8988T (cell line): ENCODE data around the gene YAE1.
"Not testable (repeated sequence)": the region's sequence is repeated elsewhere in the genome, so short reads cannot be mapped to it uniquely, and the experiment has no call there.

ENCODE experiments used
- DNase-seq: peaks from one replicate; pipeline ENCODE4 v3.0.0; 2011

YAE1 gene, protein sequence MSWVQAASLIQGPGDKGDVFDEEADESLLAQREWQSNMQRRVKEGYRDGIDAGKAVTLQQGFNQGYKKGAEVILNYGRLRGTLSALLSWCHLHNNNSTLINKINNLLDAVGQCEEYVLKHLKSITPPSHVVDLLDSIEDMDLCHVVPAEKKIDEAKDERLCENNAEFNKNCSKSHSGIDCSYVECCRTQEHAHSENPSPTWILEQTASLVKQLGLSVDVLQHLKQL

DNA sequence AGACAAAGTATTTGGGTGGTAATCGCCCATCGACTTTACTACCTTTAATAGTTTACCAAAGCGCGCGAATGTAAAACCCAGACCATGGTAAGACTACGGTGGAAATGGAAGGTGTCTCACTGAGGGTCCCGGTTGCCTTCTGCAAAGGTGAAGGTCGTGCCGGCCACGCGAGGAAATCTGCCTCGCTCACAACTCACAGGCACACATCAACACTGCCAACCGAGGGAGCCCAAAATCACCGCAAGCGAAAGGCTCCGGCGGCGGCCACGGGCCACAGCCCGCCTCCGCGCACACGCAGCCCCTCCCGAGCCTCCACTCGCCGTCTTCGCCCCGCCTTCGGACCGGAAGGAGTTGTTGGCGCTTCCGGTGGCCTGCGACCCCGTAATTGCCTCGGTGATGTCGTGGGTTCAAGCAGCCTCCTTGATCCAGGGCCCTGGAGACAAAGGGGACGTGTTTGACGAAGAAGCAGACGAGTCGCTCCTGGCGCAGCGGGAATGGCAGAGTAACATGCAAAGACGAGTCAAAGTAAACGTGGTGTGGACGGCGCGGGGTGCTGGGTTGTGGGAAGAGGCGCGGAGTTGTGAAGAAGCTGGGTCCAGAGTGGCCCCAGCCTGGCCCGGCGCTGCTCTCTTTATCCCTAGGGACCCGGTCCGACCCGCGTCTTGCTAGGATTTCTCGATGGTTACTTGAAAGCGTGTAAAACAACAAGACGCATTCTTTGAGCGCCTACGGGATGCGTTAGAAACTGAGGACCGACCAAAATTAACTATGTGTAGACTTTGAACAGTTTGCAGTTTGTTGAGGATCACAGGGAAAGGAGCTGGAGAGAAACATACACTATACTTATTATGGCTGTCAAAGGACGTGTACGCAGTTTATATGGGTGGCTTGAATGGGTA lies at the start of gene YAE1:
TSS of gene YAE1 (plus strand) at position 382 of the 899 bp plus-strand sequence. CDS start at position 397, 15 bp downstream.
- peak; percentile 54 for DNase-seq

DNA sequence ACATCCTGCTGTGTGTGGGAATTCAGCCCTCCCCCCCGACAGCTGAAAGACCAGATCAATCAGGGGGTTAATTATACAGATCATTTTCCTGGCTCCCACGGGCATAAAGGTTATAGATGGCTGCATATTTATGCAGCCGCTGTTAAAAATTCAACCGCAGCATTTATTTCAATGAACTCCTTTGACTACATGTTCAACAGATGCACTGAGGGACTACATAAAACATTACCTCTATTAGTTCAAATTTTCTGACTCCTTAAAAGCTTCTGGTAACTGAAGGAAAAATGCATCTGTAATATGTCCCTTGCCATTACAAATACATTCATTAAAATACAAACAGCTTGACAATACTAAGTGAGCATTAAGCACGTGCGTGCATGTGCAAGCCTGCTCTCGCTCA lies 49.7 kb upstream of the YAE1 start:
- DNase-seq, result no peak

DNA sequence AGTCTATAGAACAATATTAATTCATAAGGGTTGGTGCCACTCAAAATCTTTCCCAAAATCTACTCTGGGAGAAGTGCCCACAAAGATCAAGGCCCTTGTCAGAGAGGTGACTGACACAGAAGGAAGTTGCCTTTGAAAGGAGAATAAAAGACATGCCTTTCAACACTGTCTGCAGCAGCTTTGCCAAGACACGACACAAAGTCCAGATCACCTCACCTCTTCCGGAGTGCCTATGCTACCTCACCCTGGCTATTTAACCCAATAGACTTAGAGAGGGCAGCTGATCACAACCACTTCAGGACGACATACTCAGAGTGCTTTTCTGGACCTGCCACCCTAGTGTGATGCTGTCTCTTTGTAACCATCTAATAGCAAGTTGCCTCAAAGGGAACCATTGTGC lies 49.0 kb upstream of the YAE1 start:
- no peak for DNase-seq

DNA sequence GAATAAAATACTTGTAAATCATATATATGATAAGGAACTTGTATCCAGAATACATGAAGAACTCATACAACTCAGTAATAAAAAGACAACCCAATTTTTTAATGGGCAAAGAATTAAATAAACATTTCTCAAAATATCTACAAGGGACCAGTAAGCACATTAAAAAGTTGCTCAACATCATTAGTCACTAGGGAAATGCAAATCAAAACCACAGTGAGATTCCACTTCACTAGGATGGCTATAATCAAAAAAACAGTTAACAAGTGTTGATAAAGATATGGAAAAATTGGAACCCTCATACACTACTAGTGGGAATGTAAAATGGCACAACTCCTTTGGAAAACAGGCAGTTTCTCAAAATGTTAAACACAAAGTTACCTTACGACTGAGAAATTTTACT lies 40.3 kb upstream of the YAE1 start:
- no peak for DNase-seq

DNA sequence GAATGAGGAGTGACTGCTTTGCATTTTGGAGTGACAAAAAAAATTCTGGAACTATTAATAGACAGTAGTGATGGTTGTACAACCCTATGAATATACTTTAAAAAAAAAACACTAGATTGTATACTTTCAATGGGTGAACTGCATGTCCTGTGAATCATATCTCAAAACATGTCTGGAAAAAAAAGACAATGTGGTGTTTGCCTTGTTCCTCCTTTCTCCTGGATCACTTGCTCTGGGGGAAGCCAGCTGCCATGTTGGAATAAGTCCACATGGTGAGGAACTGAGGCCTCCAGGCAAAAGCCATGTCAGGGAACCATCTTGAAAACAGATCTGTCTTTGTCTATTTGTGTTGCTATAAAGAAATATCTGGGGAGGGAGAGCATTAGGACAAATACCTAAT lies 39.5 kb upstream of the YAE1 start:
- no peak for DNase-seq

DNA sequence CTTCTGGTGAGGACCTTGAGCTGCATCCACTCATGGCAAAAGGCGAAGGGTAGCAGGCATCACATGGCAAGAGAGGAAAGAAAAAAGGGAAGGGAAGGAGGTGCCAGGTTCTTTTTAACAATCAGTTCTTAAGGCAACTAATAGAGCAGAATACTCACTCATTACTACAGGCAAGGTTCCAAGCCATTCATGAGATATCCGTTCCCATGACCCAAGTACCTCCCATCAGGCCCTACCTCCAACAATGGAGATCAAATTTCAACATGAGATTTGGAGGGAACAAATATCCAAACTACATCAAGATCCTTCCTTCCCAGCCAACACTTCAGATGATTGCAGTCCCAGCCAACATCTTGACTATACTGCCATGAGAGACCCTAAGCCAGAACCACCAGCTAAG lies 38.9 kb upstream of the YAE1 start:
- no peak for DNase-seq

DNA sequence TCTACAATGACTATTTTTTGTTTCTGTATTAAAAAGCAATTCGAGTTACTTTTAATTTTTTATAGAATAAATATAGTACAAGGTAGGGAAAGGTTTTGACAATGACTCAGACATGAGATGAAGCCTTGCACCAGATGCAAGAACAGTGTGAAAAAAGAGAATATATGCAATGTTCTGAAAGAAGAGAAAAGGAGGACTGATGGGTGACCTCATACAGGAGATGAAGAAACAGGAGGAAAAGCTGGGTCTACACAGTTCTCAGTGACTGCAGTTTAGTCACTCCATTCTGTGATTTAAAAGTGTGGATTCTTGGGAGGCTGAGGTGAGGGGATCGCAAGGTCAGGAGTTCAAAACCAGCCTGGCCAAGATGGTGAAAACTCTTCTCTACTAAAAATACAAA lies 38.3 kb upstream of the YAE1 start:
- DNase-seq, result no peak

DNA sequence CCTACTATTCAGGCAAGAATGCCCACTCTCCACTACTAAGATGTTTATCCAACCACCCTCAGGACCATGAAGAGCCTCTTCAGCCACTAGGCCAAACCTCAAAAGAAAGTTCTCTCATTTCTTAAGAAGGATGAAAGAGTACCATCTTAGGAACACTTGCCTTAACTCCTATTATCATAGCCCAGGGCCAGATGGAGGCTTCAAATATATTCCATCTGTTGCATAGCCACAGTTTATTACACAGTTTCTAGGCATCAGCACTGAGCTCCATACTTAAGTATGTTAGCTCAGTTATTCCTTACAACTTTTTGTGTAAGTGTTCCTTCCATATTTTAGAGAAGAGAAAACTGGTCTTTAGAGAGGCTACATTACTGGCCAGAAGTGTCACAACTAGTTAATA lies 37.4 kb upstream of the YAE1 start:
- DNase-seq, result no peak

DNA sequence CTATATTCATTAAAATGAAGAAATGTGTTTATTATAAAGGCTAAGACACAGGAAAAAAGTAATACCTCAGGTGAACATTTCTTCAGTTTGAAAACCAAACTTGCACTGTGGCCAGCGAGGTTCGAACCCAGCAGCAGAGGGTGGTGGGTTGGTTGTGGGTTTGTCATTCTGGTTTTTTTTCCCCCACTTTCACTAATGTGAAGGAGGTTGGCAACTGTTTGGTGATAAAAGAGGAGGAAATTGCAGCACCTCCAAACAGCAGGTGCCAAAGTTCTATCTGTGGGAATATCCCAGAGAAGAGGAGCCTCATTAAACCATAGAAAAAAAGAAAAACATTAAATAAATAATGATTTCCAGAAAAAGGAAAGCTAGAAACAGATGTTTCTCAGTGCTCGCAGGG lies 36.6 kb upstream of the YAE1 start:
- no peak for DNase-seq

DNA sequence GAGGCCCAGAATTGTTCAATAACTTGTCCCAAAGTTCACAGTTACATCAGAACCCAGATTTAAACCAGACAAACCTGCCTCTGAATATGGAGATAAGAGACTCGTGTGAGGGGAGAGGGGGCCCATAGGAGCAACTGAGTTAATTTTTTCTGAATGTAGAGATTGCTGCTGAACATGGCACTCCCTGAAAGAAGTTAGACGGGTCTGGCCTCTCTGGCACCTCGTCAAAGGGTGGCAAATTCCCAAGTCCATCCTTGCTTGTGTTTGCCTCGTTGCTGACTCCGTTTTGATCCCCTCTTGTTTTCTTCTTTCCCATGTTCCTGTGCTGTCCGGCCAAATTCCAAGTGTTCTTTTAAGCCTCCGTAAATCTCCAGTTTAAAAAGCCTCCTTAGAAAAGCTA lies 35.2 kb upstream of the YAE1 start:
- no peak for DNase-seq

DNA sequence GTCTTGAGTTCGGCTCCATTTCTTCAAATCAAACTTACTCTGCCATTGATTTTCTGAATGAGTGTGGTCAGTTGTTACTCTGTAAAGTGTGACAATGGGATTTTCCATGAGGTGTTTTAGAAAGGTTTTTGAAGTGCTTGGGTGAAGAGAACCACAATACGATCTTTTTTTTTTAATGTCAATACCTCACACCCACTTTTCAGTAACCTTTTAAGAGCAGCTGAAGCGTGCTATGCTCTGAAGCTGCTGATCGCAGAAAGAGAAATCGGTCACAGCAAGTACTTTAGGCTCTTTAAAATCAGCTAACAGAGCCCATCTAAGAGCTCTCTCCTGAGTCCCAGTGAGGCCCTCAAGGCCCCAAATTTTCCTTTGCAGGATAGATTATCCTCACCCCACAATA lies 34.4 kb upstream of the YAE1 start:
- no peak for DNase-seq

DNA sequence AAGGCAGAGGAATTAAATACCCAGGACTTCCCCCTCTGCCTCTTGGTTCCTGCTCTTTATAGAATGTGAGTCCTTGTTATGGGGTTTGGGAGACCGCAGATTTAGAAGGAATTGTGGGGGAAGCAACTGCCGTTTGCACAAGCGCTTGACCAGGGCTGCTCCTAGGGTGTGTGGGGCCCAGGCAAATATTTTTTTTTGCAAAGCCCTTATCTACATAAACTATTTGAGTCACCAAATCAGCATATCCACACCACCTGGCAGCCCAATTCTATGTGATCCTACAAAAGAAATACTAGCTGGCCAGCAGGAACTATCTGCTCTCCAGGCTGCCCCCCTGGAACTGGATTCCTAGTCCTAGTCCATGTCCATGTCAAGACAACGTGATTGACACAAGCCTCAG lies 33.4 kb upstream of the YAE1 start:
- DNase-seq, result no peak

DNA sequence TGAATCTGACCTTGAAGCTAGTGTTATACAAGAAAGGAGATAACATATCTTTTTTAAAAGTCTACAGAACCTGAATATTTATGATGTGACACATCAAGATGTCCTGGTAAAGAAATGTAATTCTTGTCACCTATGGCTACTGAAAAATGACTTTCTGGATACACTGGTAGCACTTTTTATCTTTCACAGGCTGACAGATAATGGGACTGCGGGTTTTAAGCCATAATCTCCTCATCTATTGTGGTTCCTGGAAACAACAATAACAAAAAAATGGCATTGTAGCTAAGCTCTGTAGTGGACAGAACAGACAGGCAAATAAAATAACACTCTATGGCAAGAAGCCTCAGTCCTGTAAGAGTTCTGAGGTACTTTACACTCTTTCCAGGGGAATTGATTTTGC lies 31.6 kb upstream of the YAE1 start:
- no peak for DNase-seq

DNA sequence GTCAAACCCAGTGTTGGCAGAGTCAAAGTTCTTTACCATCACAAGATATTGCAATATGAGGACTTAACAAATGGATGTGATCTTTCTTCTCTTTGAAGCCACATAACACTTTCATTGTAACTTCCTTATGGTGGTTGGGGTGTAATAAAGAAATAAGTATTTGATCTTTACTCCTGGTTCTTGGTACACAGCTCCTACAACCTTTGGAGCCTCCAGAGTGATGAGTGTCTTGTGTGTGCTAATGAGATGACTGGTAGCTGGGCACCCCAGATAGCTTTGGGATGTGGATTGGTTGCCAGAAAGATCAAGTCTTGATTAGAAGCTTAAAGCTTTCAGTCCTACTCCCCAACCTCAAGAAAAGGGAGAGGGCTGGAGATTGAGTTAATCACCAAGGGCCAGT lies 31.1 kb upstream of the YAE1 start:
- DNase-seq, result no peak

DNA sequence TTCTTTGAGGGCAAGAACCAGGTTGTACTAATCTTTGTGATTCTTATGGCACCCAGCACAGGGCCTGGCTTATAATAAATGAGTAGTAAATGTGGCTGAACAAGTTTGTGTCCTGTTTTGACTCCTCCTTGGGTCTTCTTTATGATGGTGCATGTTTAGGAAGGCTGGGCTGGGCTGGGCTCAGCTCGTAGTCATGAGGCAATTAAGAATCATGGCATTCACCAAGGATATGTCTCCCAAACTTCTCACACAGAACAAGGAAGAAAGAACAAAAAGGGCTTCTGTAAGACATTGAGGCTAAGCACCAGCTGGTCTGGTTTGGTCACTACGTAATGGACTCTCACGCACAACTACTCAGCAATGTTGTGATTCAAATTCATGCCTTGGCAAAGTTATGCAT lies 30.5 kb upstream of the YAE1 start:
- DNase-seq, result no peak

DNA sequence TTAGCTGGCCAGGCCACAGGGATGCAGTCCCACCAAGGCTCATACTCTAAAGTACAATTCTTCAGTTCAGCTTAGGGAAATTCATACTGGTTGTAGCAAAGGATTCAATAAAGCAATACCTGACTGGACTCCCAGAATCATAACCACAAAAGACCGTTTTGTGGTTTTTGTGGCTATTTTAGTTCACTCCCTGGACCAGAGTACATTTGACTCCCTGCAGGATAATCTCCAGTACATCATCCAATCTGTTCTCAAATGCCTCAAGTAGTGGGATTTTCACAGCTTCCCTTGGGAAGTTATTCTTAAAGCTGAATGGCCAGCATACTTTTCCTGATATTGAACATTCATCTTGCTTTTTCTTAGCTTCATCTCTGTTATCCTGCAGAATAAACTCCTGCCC lies 29.3 kb upstream of the YAE1 start:
- no peak for DNase-seq

DNA sequence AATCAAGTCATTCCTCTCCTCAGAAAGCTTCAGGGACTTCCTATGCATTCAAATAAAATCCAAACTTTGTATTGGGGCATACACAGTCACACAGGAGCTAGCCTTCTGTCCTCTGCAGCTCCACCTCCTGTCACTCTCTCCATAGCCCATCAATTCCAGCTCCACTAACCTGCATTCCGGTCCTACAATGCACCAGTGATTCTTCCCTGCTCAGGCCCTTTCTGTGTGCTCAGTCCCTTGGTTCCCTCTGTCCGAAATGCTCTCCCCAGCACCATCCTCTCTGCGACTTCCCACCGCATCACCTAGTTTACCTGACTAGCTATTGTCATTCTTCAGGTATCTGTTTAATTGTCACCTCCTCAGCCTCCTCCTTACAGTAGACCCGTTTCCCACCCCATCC lies 26.4 kb upstream of the YAE1 start:
- DNase-seq, result no peak

DNA sequence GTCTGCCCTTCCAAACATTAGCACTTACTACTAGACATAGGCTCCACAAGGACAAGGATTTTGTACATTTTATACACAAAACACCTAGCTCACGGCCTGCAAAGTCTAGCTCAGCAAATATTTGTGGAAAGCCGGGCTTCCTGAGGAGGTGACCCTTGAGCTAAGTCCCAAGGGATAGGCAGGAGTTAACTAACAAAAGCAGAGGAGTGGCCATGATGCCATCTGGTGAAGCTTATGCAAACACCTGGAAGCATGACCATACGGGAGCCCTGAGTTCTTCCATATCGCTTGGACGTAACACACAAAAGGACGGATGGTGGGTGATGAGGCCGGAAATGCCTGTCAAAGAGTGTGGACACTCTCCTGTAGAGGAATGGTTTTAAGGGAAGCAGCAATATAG lies 25.9 kb upstream of the YAE1 start:
- DNase-seq, result no peak

DNA sequence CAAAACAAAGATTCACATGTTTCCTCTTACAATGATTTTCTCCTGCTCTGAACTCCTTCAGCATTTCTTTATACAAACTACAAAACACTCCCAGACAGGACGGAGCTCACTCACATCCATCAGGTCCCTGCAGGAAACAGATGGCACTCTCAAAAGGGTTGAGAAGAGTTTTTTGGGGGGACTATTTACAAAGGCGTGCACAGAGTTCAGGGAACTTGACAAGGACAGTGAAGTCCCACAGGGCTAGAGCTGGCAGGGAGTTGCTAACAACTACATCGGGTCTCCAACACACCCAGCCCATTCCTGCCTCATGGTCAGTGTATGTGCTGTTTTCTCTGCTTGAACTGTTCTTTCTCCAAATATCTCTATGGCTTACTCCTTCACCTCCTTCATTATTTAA lies 24.7 kb upstream of the YAE1 start:
- DNase-seq, result no peak

DNA sequence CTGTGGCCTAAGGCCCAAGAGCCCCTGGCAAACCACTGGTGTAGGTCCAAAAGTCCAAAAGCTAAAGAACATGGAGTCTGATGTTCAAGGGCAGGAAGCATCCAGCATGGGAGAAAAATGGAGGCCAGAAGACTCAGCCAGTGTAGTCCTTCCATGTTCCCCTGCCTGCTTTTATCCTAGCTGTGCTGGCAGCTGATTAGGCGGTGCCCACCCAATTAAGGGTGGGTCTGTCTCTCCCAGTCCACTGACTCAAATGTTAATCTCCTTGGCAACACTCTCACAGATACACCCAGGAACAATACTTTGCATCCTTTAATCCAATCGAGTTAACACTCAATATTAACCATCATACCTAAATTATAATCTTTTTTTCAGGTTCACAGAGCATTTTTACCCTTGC lies 21.4 kb upstream of the YAE1 start:
- DNase-seq, result not testable (repeated sequence)

DNA sequence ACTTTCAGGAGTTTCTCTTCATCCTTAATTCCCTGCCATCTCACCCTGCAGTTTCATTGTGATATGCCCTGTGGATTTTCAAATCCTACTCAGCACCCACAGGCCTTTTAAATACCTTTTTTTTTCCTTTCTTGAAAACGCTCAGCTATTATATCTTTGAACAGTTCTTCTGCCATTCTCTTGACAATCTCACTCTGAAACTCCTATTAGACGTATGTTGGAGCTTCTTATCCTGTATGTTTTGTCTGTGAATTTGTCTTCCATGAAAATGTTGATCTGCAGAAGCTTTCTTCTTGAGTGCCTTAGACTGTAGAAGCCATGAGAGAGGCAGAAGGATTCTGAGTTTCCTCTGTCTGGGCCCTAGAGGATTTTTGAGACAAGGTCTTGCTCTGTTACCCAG lies 18.9 kb upstream of the YAE1 start:
- no peak for DNase-seq

DNA sequence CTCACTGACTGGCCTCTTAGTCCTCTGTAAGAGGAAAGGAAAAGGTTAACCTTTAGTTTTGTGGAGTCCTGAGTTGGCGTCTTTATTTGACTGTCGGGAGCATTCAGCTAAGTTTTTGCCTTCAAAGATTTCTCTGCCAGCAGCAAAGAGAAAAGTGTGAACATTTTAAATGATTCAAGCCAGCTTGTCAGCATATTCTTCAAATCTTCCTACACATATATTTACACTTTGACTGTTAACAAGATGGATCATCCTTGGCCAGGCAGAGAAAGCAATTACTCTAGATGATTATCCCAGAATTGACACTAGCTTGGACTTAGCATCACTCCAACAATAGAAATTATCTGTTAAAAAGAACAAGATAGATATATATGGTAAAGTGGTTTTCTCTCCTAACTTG lies 15.8 kb upstream of the YAE1 start:
- DNase-seq, result no peak

DNA sequence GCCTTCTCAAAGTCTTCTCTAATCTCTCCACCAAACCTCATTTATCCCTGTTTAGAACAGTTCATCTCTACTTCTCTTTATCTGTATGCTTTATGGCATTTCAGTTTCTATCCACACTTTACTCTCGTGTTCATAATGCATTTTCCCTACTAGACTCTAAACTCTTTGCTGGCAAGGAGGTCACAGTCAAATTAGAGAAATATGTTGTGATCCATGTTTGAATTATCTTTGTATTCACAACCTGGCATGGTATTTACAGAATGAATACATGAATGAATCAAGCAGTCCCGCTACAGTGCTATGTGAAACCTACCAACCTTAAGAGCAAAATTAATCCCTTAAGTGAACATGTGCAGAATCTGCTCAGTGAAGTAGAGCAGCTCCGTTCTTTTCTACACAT lies 12.8 kb upstream of the YAE1 start:
- DNase-seq, result no peak

DNA sequence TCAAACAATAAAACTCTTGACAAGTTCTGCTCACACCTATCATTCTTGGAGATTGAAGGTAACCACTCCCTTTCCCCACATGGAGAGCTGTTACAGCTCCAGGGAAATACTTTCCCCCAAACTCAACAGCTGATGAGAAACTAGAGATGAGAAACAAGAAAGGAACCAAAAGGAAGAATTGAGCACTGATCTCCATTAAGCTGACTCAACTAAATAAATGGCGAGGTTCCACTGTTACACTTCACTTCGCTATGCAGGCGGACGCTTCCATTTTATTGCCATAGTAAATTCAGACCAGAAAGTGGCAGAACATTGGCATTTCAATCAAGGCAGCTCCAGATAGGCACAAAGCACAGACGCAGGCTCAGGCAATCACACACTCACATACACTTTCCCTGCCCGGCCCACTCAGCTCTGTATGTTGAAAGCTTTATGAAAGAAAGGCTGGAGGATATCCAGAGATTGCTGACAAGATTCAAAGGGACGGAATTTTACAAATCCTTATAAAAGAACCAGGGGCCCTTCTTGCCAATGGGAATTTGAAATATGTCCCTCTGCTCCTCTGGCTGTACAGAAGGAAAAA lies 11.5 kb upstream of the YAE1 start:
- DNase-seq, result no peak
